Ascending aorta (tissue), 2 donors: ENCODE data around the gene NDUFA11. TPM values are rescaled to one million over a fixed set of nuclear protein-coding genes. Genes with fewer than 3 reads are reported as not detected.

Experiments
- DNase-seq, 2 donors: peaks; one replicate each; pipeline ENCODE4 v3.0.0-alpha.2; 2019; ENCODE audit warnings: low spot score in 2 of 2
- H3K27ac ChIP-seq, 2 donors: fragments of 200-600 bp; sonication (generic); one replicate each; pipeline ENCODE4 v1.5.1; 2016 to 2017; ENCODE audit warnings: mild to moderate bottlenecking in 1 of 2
- H3K27me3 ChIP-seq: fragments of 200-600 bp; sonication (generic); one replicate; pipeline ENCODE4 v1.5.1; 2017
- H3K36me3 ChIP-seq, 2 donors: fragments of 200-600 bp; sonication (generic); one replicate each; pipeline ENCODE4 v1.5.1; 2016
- H3K4me1 ChIP-seq, 2 donors: fragments of 200-600 bp; sonication (generic); one replicate each; pipeline ENCODE4 v1.5.1; 2016 to 2017; ENCODE audit warnings: mild to moderate bottlenecking in 1 of 2
- H3K4me3 ChIP-seq, 2 donors: fragments of 200-600 bp; sonication (generic); one replicate each; pipeline ENCODE4 v1.5.1; 2016 to 2017; ENCODE audit warnings: mild to moderate bottlenecking in 1 of 2
- H3K9me3 ChIP-seq, 2 donors: fragments of 200-600 bp; sonication (generic); one replicate each; pipeline ENCODE4 v1.5.1; 2016
- intact Hi-C: fragments of 100-400 bp; cut with DNase I; formaldehyde crosslinking; loops from one replicate; pipeline ENCODE4 v1.15.1; 2023
- total RNA-seq: library from RNA; depleted of rRNA; stranded (reverse); fragments of >200 nt; gene quantifications from one replicate; pipeline ENCODE4 v1.1.0, GENCODE V29; 2016
- TF ChIP-seq, protein P1 (sequence below), 3 experiments: fragments of 200-600 bp in 2 of 3; fragments of 450-650 bp in 1 of 3; sonication (generic) in 2 of 3; IDR thresholded peaks; one replicate each; pipeline ENCODE4 v1.5.1; 2016 to 2019; ENCODE audit warnings: antibody characterized with exemption in 3 of 3, mild to moderate bottlenecking in 1 of 3, moderate library complexity in 1 of 3

NDUFA11 gene
- total RNA-seq, 1 donor from 2014 or later: 205 TPM

DNA sequence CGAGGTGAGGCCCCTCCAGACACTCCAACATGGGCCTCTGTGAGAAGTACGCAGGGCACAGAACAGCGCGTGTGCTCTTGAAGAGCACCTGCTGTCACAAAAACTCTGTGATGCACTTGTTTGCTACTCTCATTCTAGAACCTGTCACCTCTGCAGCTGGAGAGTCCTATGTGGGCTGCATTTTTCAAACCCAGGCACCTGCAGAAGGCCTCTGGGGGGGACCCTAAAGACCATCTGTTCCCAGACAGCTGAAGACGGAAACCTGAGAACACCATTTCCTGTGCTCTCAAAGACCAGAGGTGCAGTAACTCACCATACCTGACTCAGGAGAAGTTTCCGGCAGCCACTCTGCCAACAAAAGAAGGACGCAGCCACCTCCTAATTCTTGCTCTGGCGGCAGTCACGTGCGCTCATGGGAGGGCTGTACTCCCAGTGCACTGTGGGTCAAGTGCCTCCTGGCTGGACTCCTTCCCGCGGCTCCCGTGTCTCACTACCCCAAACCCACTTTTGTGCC lies 46.3 kb upstream of the NDUFA11 start:
- no peaks in the 10 kb centered on the region for H3K27me3 ChIP-seq
- no peaks in the 10 kb centered on the region for H3K9me3 ChIP-seq
- peaks cover 14 to 47% of the 10 kb centered on the region in 2 donors for H3K4me1 ChIP-seq
- H3K27ac ChIP-seq: no peak overlapping the region
- peaks cover 0 to 4% of the 10 kb centered on the region in 2 donors for H3K36me3 ChIP-seq
- H3K4me3 ChIP-seq: no peak overlapping the region
- TF ChIP-seq, protein P1, sequence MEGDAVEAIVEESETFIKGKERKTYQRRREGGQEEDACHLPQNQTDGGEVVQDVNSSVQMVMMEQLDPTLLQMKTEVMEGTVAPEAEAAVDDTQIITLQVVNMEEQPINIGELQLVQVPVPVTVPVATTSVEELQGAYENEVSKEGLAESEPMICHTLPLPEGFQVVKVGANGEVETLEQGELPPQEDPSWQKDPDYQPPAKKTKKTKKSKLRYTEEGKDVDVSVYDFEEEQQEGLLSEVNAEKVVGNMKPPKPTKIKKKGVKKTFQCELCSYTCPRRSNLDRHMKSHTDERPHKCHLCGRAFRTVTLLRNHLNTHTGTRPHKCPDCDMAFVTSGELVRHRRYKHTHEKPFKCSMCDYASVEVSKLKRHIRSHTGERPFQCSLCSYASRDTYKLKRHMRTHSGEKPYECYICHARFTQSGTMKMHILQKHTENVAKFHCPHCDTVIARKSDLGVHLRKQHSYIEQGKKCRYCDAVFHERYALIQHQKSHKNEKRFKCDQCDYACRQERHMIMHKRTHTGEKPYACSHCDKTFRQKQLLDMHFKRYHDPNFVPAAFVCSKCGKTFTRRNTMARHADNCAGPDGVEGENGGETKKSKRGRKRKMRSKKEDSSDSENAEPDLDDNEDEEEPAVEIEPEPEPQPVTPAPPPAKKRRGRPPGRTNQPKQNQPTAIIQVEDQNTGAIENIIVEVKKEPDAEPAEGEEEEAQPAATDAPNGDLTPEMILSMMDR (IDR thresholded peaks at IDR 0.05): no peak
- intact Hi-C loops: no loop called here
- no peak for DNase-seq

DNA sequence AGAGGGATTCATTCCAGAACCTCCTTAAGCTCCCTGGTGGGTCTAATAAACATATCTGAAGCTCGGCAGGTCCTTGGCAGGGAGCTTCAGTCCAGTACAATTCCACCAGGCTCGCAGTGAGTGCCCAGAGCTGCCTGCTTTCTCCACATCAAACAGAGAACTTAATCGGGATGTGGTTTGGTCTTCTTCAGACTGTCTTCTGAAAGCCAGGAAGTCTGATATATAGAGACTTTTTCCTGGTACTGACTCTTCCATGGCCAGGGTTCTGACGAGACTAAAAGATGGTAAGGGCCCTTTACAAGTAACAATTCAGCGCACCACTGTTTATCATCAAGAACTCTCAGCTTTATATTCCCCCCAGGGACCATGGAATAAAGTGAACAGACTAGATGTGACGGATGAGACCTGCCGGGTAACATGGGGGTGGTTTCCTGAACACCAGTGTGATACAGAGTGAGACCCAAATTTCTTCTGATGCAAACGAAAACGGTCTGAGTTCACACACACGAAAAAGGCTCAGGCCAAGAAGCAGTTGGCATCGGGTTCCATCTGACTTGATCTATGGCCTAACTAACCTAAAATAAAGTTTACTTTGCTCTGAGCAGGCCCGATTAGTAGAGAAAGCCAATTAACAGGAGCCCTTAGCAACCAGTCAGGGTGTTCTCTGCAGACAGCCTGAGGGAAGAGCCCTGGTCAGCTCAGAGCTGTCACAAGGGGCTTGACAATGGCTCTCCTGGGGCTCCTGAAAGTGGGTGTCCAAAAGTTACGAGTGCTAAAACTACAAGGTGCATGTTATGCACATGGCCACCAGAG lies 45.4 kb upstream of the NDUFA11 start:
- DNase-seq: no peak
- peak overlapping the region in 1 of 2 donors; percentile 11 for H3K27ac ChIP-seq
- intact Hi-C loops: no loop called here

DNA sequence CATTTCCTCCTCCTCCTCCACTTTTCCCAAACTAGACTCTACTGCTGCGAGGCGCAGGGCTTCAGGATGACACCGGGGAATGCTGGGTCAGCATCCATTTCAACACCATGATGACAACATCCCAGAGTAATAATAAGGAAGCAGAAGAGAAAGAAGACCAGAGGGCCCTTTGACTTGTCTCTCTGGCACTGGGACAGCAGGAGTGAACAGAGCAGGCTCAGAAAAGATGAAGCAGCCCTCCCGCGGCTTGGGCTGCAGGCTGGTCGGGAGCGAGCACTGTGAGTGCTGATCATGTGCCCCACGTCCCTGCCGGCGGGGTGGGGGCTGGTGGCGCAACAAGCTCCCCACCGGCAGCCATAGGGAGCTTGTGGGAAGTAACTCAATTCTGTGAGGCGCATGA lies 43.8 kb upstream of the NDUFA11 start:
- H3K27me3 ChIP-seq: no peaks in the 10 kb centered on the region
- H3K4me1 ChIP-seq: peaks cover under 1 to 24% of the 10 kb centered on the region in 2 donors
- no peak overlapping the region for H3K4me3 ChIP-seq
- H3K9me3 ChIP-seq: no peaks in the 10 kb centered on the region
- intact Hi-C loops: no loop called here
- peak; percentile 47 to 79 for DNase-seq
- TF ChIP-seq, protein P1 (IDR thresholded peaks at IDR 0.05): no peak
- H3K36me3 ChIP-seq: peaks cover 0 to 4% of the 10 kb centered on the region in 2 donors
- H3K27ac ChIP-seq: peak overlapping the region in 1 of 2 donors; percentile 24

More for the DNA sequence above, 45.4 kb upstream of the NDUFA11 start:
- TF ChIP-seq, protein P1 (IDR thresholded peaks at IDR 0.05): no peak
- peaks cover 0 to 4% of the 10 kb centered on the region in 2 donors for H3K36me3 ChIP-seq
- H3K9me3 ChIP-seq: no peaks in the 10 kb centered on the region
- no peak overlapping the region for H3K4me3 ChIP-seq
- H3K4me1 ChIP-seq: peaks cover 13 to 39% of the 10 kb centered on the region in 2 donors
- H3K27me3 ChIP-seq: no peaks in the 10 kb centered on the region

DNA sequence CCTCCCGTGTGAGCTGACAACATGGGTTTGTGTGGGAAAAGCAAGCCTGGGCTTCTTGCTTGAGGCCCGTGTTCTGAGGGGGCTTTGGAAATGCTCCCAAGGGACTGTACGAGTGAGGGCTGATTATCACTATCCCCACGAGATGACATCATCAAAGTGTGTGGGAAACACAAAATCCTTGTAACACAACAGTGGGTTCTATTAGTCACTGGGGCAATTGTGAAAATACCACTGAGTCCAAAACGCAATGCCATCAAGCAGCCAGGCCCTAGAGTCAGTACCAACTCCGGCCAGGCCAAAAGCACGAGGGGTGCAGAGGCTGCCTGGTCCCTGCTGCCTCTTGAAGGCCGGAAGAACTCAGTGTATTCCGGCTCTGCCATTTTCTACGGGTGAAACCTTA lies 40.0 kb upstream of the NDUFA11 start:
- intact Hi-C loops: no loop called here
- no peaks in the 10 kb centered on the region for H3K27me3 ChIP-seq
- H3K9me3 ChIP-seq: no peaks in the 10 kb centered on the region
- H3K4me3 ChIP-seq: no peak overlapping the region
- no peak overlapping the region for H3K27ac ChIP-seq
- TF ChIP-seq, protein P1 (IDR thresholded peaks at IDR 0.05): no peak
- no peak for DNase-seq
- peaks cover 22 to 29% of the 10 kb centered on the region in 2 donors for H3K36me3 ChIP-seq
- peaks cover 0 to 8% of the 10 kb centered on the region in 2 donors for H3K4me1 ChIP-seq

DNA sequence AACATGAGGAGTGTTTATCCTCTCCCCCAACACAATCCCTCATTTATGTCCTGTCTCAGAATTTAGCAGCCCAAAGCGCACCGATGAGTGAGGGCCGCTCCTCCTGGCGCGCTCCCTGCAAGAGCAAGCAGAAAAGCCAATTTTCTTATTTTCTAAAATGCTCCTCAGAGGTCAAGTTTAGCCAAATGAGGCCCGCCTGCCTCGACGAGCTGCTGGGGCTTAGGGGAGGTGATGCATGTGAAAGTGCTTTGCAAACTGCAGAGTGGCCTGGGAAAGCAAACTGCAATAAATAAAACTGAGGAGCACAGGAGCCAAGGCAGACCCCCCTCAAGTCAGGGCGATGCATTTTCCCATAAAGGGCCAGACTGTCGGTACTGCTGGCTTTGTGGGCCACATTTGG lies 39.5 kb upstream of the NDUFA11 start:
- Histone ChIP-seq H3K36me3 (peaks cover 22 to 29% of the 10 kb centered on the region in 2 donors), H3K27ac (no peak overlapping the region), H3K4me1 (peaks cover 0 to 3% of the 10 kb centered on the region in 2 donors), H3K27me3 (no peaks in the 10 kb centered on the region), H3K4me3 (no peak overlapping the region), H3K9me3 (no peaks in the 10 kb centered on the region)
- no peak for DNase-seq
- intact Hi-C loops: no loop called here
- TF ChIP-seq, protein P1 (IDR thresholded peaks at IDR 0.05): no peak
